CD4-positive, alpha-beta T cell treated with Interleukin-21 for 1 hour (primary cell): ENCODE measurements around the gene FHOD3.

Source experiments
- DNase-seq: peaks from one replicate; pipeline ENCODE4 v3.0.0-alpha.2; 2020

FHOD3 gene

DNA sequence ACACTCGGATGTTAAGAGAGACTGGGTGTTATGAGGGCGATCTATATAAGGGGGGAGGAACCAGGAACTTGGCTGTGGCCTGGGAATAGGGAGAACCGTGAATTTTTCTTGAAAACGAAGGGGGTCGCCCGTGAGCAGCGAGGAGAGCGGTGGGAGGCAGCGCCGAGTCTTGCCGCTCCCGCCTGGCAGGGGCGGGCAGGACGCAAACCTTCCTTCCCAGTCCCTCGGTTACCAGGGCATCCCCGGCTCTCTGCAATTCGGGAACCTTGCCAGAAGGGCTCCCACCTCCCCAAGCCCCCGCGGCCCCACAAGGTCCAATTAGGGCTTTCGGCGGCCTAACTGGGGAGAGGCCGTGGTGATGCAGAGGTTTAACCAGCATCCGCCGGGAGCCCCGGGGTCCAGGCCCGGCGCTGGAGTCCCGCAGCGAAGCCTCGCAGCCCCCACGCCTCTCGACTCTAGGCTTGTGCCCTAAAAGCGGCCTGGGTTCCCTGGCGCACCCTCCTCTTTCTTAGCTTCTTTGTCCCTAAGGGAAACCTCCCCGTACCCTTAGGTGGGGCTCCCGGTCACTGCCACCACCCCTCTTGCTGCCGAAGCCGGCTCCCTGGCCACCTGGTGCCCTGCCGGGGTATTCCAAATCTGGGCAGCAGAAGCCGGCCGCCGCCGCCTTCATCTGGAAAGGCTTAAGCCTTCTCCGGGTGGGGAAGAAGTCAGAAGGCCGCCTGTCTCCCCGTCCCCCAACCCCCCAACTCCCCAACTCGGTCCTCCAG is 680 bp upstream of the FHOD3 start:
- no peak for DNase-seq

DNA sequence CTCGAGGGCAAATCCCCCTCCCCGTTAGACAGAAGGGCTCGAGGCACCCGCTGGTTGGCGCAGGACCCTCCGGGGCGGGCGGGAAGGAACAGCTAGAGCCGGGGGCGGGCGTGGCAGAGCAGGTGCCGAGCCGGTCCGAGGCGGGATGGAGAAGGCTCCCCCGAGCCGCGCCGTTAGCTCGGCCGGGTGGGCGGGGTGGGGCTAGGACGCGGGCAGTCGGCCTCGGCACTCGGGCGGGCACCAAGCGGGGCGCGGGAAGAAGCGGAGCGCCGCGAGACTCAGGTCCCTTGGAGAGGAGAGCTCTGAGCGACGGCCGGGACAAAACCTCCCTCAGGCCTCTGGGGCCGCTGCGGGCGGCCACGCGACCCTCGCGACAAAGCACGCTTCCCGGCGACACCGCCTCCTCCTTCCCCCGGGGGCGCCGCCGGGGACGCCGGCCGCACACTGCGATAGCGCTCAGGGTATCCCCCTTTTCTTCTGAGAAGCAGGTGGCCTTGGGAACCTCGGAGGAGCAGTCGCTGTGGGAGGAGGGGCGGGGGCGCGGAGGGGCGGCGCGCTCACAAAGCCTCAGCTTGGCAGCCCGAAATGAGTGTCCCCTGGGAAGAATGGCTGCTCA is 721 bp downstream of the FHOD3 start:
- no peak for DNase-seq

DNA sequence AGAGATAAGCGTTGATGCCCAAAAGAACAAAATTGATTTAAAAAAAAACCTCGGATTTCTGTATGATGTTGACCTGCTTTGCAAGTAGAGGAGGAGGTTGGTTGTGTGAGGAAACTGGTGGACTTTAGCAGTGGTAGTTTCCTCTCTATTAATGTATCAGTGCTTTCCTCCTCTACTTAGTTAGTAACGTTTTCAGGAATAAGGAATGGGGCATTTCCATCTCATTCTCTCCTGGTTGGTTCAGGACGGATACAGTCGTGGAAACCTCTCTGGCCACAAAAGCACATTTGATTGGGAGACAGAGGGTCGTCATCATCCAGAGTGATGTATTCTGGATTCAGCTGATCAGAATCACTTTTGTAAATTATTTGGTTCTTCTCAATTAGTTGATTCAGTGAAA is 1.5 kb downstream of the FHOD3 start:
- no peak for DNase-seq

DNA sequence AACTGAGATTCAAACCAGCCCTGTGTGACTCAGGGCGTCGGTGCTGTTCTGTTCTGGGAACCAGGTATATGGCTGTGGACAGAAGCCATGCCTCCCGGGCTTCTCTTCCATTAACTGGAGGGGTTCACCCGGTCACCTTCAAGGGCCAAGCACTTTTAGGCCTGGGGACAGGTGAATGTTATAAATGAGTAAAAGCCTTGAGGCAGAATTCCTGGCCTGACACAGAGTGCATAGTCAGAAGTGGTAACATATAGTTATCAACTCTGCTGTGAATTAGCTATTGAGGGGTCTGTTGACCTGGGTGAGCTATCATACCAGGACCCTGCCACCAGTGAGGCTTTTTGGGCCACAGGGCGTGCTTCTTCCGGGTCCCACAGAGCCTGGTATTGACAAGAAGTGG is 2.7 kb downstream of the FHOD3 start:
- DNase-seq = no peak

DNA sequence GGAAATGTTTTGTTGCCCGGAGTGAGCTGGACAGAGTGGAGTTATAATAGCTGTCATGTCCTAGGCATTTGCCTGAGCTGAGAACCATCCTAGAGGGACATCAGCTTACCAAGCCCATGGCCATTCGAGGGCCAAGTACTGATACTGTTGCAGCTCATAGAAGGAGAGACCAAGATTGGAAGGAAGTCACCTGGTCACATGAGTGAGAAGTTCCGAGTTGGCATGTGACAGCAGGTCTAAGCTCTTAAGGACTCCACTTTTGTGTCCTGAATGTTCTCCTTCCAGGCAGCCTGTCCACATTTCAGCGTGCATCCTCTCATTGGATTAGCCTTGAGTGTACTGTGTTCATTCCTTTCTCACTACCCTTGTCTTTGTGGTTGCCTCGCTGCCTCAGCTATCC is 4.4 kb downstream of the FHOD3 start:
- DNase-seq = no peak

DNA sequence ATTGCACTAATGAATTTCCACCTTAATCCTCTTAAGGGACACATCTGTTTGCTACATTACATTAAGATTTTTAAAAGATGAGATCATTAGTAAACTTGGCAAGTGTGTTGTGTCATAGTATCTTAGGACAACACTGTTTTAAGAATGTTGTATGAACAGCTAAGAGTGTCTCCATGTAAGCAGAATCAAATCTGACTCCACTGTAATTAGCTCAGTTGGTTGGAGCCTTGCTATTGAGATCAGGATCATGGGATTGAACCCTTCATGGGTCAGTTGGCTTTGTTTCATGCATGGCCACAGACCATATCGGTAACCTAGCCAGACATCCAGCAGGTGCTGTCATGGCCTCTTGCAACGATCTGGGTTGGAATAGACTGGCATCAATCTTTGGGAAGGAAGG is 5.2 kb downstream of the FHOD3 start:
- no peak for DNase-seq

DNA sequence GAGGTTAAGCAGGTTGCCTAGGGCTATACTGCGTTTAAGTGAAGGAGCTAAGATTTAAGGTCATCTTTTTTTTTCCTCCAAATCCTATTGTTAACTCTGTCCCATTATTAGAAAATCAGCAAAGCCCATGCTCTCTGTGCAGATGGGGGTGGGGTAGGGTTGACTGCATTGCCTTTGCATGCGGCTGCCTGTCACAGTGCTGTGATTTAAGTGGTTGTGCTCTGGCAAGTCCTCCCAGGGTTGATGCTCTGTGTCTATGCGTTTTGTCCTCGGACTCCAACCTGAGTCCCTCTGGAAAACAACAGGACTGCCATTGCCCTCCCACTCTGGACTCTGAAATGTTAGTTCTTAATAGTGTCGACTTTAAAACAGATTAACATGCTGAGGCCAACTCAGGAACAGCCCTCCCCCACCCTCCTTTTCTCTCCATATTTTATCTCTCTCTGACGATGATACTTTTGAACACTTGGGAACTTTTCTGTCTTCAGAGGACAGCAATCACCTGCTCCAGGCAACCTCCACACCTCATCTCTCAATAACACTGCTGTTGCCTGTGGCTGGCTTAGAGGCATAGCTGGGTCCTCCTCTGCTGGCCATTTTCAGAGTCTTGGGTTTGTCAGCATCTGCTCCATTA is 5.8 kb downstream of the FHOD3 start:
- no peak for DNase-seq

DNA sequence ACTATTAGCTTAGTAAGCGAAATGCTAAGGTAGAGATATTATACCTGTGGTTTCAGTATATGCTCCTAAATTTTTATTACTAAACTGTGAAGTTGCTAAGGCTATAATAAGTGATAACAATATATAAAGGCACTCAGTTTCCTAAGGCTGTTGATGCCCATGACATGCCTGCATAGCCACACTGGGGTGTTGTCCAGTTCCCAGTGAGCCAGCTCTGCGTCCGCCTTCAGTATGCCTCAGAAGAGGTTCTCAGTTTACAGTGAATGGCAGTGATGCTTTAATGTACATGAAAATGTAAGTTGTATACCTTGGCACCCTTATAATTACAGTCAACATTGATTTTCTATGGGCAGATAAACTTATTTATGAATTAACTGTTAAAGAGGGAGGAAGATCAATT is 7.2 kb downstream of the FHOD3 start:
- DNase-seq = no peak

DNA sequence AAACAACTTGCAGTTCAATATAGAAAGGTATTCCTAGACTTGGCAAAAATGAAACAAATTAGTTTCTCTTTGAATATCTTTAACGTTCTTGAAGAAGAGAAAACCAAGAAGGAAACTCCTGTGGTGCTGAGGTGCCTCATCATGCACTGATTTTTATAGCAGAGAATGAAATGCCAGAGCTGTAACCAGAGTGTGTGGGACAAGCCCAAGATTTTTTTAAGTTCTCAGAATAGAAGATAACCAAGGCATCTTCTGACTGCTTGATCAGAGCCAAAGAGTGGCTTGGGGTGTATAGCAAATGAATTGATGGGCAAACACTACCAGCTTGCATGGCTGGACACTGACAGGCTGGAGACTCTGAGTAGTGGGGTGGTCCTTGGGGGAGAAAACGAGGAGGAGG is 7.9 kb downstream of the FHOD3 start:
- DNase-seq = no peak

DNA sequence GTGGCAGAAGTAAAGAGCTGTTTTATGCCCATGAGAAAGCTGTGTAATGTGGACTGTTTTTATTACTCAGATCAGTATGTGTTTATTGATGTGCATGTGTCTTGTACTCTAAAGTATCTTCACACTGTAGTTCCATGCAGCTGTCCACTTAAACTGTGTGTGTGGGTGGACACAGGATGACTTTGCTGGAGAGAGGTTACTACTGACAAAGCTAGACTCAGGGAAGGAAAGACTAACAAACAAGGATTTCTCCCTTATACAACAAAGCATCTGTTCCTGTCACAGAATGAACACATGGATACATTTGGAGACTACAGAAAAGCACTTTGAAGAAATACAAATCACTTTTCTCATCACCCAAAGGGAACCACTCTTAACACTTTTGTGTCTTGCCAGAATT is 10.0 kb downstream of the FHOD3 start:
- no peak for DNase-seq

DNA sequence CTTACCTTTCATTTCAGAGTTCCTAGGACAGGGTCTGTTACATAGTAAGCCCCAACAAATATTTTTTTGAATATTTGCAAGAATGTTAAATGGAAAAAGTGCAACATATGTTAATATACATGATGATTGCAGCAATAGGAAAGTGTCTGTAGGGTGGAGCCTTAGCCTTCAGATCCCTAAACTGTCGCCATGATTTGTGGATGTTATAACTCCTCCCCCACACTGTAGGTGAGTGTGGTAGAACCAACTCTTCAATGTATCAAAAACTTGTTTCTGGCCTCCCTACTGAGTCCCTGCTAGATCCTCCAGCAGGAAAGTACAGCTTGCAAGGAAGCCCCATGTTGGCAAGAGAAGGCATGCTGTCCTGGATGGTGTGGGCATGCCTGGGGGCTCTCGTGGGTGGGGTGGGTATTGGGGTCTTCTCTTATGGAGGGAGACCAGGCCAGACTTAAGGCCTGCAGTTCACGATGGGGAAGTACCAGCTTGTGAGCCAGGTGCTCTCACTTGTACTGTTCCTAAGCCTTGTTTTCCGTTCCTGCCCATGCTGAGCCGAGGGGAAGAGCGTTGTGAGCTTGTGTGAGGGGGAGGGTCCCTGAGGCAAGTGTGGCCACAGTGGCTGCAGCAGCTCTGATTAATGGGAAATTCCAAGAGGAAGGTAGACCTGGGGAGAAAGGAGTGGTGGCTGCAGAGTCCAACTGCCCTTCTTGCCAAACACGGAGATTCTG is 11.4 kb downstream of the FHOD3 start:
- DNase-seq = no peak

DNA sequence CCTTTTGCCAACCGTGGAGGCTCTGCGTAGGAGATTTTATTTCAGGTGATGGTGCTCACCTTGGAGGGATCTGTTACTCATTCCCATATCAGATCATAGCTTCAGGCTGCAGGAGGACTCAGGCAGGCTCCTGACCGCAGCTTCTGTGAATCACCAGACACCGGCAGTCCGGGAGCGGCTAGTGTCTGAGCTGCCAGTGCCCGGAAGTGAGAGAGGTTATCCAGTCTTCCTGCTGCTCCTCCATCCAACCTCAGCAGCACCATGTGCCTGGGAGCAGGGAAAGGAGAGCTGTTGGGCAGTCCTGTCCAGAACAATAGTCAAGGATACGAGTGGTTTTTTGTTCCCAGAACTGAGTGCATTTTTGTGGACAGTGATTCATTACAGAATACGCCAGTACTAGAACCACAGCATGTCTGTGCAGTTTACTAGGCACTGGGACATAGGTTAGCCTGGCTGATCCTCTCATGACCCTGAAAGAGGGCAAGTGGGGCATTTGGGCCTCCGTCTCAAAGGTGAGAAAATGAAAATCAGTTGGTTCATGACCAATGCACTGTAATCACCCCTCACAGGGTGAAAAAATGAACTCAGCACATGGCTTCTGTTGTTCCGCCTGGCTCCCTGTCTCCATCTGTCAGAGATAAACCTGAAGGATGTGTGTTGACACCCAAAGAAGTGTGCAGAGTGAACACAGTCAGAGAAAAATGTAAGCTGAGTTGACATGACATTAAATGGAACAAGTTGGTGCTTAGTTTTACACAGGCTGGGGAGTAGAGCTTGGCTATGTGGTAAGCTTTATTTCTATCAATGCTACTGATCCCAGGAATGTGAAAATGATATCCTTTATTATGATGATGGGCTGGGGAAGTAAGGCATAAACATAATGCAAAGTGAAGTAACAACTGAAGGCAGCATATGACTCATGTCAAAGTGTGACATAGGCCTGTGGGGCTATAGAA is 12.2 kb downstream of the FHOD3 start:
- DNase-seq = no peak

DNA sequence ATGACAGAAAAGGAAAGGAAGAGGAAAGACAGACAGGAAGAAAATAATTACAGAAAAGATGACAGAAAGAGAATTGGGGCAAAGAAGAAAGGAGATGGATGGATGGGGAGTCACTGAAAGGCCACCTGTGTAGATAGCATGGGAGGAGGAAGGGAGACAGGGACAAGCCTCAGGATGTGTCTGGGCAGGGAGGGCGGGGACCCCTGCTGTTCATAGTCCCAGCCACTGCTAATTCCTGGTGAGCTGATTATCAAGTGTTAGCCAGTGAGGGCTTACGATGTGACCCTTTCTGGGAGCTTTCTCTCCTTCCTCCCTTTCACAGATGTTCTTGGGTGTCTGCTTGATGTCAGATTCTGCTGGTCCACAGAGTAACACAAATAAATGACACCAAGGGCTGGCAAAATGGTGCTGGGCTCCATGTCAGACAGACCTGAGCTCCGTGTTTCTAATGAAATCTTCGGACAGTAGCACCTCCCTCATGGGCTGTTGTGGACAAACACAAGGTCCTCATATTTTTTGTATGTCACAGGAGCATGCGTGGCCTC is 13.6 kb downstream of the FHOD3 start:
- DNase-seq = no peak

DNA sequence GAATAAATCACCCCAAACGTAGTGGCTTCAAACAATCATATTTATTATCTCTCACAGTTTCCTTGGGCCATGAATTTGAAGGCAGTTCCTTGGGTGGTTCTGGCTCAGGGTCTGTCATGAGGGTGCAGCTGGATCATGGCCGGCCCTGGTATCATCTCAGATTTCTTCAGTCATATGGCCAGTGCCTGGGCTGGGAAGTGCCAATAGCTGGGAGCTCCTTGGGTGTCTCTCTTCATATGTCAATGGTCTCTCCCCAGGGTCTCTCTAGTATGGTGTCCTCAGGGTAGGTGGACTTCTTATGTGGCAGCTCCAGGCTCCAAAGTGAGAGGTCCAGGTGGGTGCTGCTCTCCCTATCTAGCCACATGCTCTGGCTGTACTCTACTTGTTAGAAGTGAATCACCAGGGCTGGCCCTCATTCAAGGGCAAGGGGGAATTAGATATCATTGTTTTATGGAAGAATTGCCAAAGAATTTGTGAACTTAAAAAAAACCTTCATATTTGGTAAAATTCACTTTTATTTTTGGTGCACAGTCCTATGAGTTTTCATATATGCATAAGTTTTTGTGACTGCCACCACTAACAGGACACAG is 15.4 kb downstream of the FHOD3 start:
- no peak for DNase-seq

DNA sequence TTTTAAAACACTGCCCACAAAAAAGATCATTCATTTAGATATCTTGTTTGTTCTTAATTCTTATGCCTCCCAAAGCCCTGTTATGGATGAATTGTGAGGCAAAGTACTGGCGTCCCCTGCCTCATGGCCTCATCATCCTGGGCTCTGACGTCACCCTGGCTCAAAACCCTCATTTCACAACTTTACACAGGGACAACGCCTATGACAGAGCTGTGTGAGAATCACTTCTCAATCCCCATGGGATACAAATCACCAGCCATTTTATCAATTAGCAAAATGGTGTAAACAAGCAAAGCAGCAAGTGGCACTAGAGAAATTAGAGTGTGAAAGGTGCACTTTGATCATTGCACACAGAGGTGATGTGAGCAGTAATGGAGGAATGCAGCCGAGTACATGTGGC is 16.6 kb downstream of the FHOD3 start:
- no peak for DNase-seq

DNA sequence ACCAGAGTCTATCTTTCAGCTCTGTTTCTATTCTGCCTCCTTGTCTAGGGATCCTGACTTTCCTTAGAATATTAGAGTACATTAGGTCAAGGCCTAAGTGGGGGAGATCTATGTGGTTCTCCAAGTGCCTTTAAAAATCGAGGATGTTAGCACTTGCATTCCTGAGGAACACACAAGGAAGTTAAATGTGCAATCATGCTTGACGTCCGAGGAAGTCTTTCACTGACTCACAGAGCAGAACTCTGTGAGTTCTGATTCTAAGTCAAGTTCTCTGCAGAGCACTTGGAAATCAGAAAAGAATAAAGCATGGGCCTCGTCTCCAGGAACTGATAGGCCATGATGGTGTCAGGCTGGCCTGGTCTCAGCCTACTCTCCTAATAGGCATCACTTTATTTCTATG is 17.2 kb downstream of the FHOD3 start:
- no peak for DNase-seq

DNA sequence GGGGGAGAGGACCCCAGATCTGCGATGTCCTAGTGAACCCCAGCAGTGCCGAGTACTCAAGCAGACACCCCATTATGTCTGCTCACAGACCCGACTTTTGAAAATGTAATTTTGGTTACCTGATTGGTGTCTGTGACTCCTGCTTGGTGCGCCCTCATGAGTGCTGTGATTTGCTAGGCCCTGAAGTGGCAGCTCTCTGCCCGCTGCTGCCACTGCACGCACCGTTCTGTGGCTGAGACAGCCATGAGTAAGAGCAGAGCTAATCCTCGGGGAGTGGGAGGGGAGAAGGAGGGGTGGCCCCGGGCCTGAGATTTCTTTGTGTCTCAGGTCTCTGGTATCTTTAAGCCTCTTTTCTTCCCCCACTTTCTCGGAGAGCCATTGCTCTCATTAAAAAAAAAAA is 18.2 kb downstream of the FHOD3 start:
- no peak for DNase-seq

DNA sequence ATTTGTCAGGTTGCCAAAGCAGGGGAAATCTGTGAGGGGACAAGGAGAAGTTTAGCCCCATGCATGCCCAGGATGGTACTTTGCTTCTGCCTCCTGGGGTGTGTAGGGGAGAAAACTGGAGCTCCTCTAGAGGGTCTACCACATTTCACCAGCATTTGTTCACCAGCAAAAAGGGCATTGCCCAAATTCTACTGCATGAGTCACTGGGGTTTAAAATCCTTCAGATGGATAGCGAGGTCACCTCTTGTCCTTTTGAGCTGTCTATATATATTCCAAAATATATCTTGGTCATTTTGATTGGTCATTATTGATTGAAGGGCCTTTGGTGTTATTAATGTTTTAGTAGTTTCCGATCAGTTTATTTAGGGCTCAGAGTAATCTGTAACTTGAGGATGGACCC is 18.7 kb downstream of the FHOD3 start:
- no peak for DNase-seq

DNA sequence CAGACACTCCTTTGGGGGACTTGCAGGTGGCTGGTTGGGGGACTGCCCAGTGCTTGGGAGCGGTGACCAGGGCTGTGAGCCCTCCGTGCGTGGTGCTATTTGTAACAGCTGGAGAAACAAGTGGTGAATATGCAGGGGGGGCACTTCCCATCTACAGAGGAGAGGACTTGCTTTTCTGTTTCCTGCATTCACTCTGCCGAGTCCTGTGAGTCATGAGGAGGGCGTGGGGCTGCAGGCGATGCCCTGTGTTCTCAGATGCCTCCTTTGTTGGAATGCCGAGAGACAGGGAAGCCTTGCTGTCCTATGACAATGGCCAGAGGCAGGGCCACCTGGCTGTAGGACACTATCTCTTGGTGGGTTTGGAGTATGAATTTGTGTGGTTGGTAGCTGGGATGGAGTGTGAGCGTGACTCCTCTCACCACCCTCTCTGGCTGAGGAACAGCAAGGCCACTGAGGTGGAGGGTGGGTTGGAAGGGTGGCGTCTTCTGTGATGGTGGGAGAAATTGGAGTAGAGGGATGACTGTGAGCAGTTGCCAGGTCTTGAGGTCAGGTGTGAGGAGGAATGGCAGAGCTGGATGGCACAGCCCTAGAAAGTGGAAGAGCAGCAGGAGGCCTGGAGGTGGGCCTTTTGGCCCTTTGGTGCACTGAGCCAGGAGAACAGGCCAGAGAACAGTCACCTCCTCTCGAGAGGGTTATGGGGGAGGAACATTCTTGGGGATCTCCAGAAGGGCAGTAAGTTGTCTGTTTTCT is 24.3 kb downstream of the FHOD3 start:
- no peak for DNase-seq

DNA sequence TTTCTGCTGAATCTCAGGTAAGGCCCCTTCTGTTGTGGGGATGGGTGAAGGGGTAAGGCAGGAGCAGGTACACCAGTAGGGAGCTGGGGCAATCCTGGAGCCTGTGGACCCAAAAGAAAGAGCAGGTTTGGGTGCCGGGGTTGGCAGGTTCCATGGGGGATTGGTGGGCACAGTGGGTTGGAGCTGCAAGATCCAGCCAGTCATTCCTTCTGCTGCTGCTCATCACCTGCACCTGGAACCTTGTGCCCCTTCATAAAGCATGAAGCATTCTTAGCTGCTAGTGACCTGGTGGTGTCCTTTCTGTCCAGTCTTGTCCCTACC is 24.9 kb downstream of the FHOD3 start:
- DNase-seq = no peak

DNA sequence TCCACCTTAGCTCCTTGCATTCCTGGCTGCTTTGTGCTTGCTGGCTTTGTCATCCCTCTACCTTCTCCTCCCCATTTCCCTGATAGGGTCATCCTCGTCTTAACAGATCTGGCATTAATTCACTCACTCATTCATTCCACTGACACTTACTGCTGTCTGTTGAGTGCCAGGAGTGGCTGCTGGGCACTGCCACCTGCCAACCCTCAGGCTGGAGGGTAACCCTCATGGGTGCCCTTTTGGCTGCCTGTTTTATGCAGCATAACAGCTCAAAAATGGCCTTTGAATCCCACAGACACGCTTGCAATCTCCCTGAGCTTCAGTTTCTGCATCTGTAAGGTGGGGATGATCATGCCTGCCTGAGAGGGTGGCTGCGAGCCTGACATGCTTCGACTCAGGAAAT is 25.2 kb downstream of the FHOD3 start:
- no peak for DNase-seq
